GM21786 (cell line): Measurements from ENCODE around the gene JPT1.
A peak's percentile ranks its signal among the peaks of the same experiment; 100 is the strongest.
"Not testable (repeated sequence)": the region's sequence is repeated elsewhere in the genome, so short reads cannot be mapped to it uniquely, and the experiment has no call there.

Source experiments
- ATAC-seq: cut with Tn5 transposase; IDR thresholded peaks from one replicate; pipeline ENCODE4 v1.9.1; 2021; ENCODE audit not compliant: unreplicated experiment

The JPT1 gene

GRCh38 chr17:75154195-75155106 lies at the start of gene JPT1:
JPT1 (minus strand) TSS chr17:75154512; CDS start chr17:75154397, 115 bp downstream.
- peak; percentile 93 for ATAC-seq

- no peak for ATAC-seq
These were observed 45.7 kb upstream of the JPT1 start for GRCh38 chr17:75199886-75200618.

- no peak for ATAC-seq
These were observed 40.6 kb upstream of the JPT1 start for GRCh38 chr17:75194879-75195278.

GRCh38 chr17:75191584-75191983 lies 37.3 kb upstream of the JPT1 start:
- ATAC-seq = no peak

- ATAC-seq = no peak
These were observed 34.3 kb upstream of the JPT1 start for GRCh38 chr17:75188614-75189013.

GRCh38 chr17:75183999-75184884 lies 29.9 kb upstream of the JPT1 start:
- ATAC-seq = no peak

- peak; percentile 64 for ATAC-seq
These were observed 28.5 kb upstream of the JPT1 start, which contains the start of gene SUMO2 for GRCh38 chr17:75182569-75183436. SUMO2 (minus strand) TSS chr17:75182959; CDS start chr17:75182834, 125 bp downstream.

- no peak for ATAC-seq
These were observed 27.9 kb upstream of the JPT1 start for GRCh38 chr17:75182319-75182568.

GRCh38 chr17:75181608-75182318 lies 27.5 kb upstream of the JPT1 start:
- peak; percentile 3 for ATAC-seq

- no peak for ATAC-seq
These were observed 26.8 kb upstream of the JPT1 start for GRCh38 chr17:75181110-75181509.

- no peak for ATAC-seq
These were observed 24.1 kb upstream of the JPT1 start for GRCh38 chr17:75178453-75178852.

- no peak for ATAC-seq
These were observed 22.3 kb upstream of the JPT1 start for GRCh38 chr17:75176625-75177024.

- ATAC-seq = no peak
These were observed 20.7 kb upstream of the JPT1 start for GRCh38 chr17:75174996-75175395.

GRCh38 chr17:75173526-75173925 lies 19.2 kb upstream of the JPT1 start:
- ATAC-seq = no peak

- no peak for ATAC-seq
These were observed 14.7 kb upstream of the JPT1 start for GRCh38 chr17:75168998-75169397.

GRCh38 chr17:75164606-75165005 lies 10.3 kb upstream of the JPT1 start:
- not testable (repeated sequence) for ATAC-seq

GRCh38 chr17:75163074-75163473 lies 8.8 kb upstream of the JPT1 start:
- ATAC-seq = no peak

GRCh38 chr17:75160211-75160610 lies 5.9 kb upstream of the JPT1 start:
- ATAC-seq = no peak

GRCh38 chr17:75159196-75160031 lies 5.1 kb upstream of the JPT1 start:
- ATAC-seq = no peak
